Common myeloid progenitor, CD34-positive (primary cell): ENCODE measurements around the gene ANKRD36C.
A peak's percentile ranks its signal among the peaks of the same experiment; 100 is the strongest.
"Not testable (repeated sequence)": the region's sequence is repeated elsewhere in the genome, so short reads cannot be mapped to it uniquely, and the experiment has no call there.

Source experiments
- CTCF ChIA-PET: fragments of 350-600 bp; sonication (Branson Sonifier 250); formaldehyde crosslinking; loops from one replicate; lab custom pipeline; 2021; ENCODE audit warnings: antibody characterized with exemption; lab: Charles Lee
- POLR2A ChIA-PET: fragments of 350-600 bp; sonication (Branson Sonifier 250); formaldehyde crosslinking; loops from one replicate; lab custom pipeline; 2021; ENCODE audit warnings: antibody characterized with exemption; lab: Charles Lee
- DNase-seq, 3 donors: peaks; one replicate each; pipeline versions ENCODE4 v3.0.0 to v3.0.0-alpha.2; 2013
- H3K27ac ChIP-seq, 2 experiments: 1 replicate in 1 of 2; 2 replicates in 1 of 2; pipeline ENCODE4 v1.7.0; 2013; ENCODE audit warnings: inconsistent platforms in 2 of 2, low read length in 2 of 2, mild to moderate bottlenecking in 2 of 2, low read depth in 1 of 2, moderate library complexity in 1 of 2; ENCODE audit not compliant: severe bottlenecking in 2 of 2, insufficient read depth in 1 of 2, poor library complexity in 1 of 2
- H3K27me3 ChIP-seq, 5 experiments: replicated peaks in 2 of 5; 1 replicate in 3 of 5; 2 replicates in 2 of 5; pipeline versions ENCODE4 v1.6.1 to v1.7.0; 2013; ENCODE audit warnings: low read length in 4 of 5, mild to moderate bottlenecking in 2 of 5, moderate library complexity in 2 of 5, inconsistent platforms in 1 of 5; ENCODE audit not compliant: insufficient read depth in 5 of 5, control insufficient read depth in 4 of 5
- H3K36me3 ChIP-seq, 4 experiments: 1 replicate in 2 of 4; 2 replicates in 2 of 4; pipeline versions ENCODE4 v1.6.1 to v1.7.0; 2013; ENCODE audit warnings: low read length in 3 of 4, control low read depth in 1 of 4, mild to moderate bottlenecking in 1 of 4; ENCODE audit not compliant: control insufficient read depth in 4 of 4, insufficient read depth in 4 of 4
- H3K4me1 ChIP-seq, 4 experiments: 1 replicate in 3 of 4; 2 replicates in 1 of 4; pipeline versions ENCODE4 v1.6.1 to v1.7.1; 2013; ENCODE audit warnings: low read length in 3 of 4, mild to moderate bottlenecking in 3 of 4, control low read depth in 1 of 4, inconsistent platforms in 1 of 4, moderate library complexity in 1 of 4; ENCODE audit not compliant: control insufficient read depth in 4 of 4, insufficient read depth in 4 of 4; ENCODE audit errors: control extremely low read depth in 1 of 4
- H3K4me3 ChIP-seq, 7 experiments: 1 replicate in 4 of 7; 2 replicates in 3 of 7; pipeline versions ENCODE4 v1.5.1 to v1.7.0; 2013; ENCODE audit warnings: mild to moderate bottlenecking in 7 of 7, low read length in 6 of 7, moderate library complexity in 6 of 7, inconsistent platforms in 2 of 7, low read depth in 2 of 7, control low read depth in 1 of 7; ENCODE audit not compliant: insufficient read depth in 4 of 7, control insufficient read depth in 1 of 7; ENCODE audit errors: extremely low read depth in 1 of 7
- H3K9me3 ChIP-seq, 5 experiments: 1 replicate in 4 of 5; 2 replicates in 1 of 5; pipeline versions ENCODE4 v1.6.1 to v1.7.1; 2013; ENCODE audit warnings: low read length in 4 of 5, mild to moderate bottlenecking in 2 of 5, inconsistent platforms in 1 of 5, low read depth in 1 of 5, moderate library complexity in 1 of 5; ENCODE audit not compliant: control insufficient read depth in 4 of 5, insufficient read depth in 2 of 5; ENCODE audit errors: control extremely low read depth in 1 of 5
- WGBS: methylation state at CpG from one replicate; pipeline ENCODE4 v1.1.5; 2013; ENCODE audit not compliant: insufficient coverage; 5-methylcytosine and 5-hydroxymethylcytosine counted together

ANKRD36C gene

DNA sequence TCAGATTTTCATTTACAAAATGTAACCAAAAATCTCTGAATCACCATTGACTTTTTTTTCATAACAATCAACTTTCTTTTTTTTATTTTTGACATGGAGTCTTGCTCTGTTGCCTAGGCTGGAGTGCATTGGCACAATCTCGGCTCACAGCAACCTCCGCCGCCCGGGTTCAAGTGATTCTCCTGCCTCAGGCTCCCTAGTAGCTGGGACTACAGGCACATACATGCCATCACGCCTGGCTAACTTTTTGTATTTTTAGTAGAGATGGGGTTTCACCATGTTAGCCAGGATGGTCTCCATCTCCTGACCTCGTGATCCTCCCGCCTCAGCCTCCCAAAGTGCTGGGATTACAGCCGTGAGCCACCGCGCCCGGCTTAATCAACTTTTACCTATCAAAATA, 51.7 kb downstream of the ANKRD36C start:
- CTCF ChIA-PET, H3K4me3 ChIP-seq, H3K4me1 ChIP-seq, H3K27me3 ChIP-seq, DNase-seq, H3K9me3 ChIP-seq, H3K27ac ChIP-seq, H3K36me3 ChIP-seq, POLR2A ChIA-PET: not testable (repeated sequence)
- WGBS, result 96% methylated on average over 4 of the region's 11 CpGs

DNA sequence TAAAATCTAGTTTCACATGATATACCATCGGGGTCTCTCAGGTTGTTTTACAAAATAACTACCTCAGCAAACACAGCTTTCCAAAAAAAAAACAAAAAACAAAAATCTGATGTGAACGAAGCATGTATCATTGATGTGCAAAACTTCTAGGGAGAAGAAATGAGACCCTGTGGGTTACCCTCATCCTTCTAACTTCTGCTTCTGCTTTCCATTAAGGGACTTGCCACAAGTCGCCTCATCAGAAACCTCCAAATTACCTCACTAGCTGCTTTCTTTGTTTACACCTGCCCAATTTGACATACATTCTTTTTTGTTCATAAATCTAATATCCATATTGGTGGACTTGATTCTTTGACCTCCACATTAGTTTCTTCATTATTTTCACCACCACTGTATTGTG, 60.9 kb downstream of the ANKRD36C start:
- WGBS, result 86% methylated on average over 1 of the region's 3 CpGs
- CTCF ChIA-PET, H3K4me3 ChIP-seq, H3K27ac ChIP-seq, POLR2A ChIA-PET, H3K4me1 ChIP-seq, H3K36me3 ChIP-seq, H3K27me3 ChIP-seq, H3K9me3 ChIP-seq: not testable (repeated sequence)
- peak in 2 of 3 donors; percentile 8 to 47 for DNase-seq

DNA sequence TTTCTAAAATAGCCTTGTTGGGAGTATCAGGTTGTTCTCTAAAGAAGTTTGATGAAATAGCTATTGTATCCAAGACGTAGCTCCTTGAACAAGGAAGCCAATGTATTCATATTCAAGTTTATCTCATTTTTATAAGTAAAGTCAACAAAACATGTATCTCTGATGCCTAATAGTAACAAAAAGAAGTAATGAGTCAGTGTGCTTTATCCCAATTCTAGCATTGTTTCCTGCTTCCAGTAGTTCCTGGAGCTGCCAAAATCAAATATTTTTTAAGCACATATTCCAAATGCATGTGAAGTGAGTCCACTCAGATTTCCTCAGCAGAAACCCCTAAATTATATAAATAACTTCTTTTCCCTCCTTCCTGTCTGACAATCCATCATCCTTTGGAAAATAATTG, 74.6 kb downstream of the ANKRD36C start:
- CTCF ChIA-PET, H3K4me3 ChIP-seq, DNase-seq, H3K27ac ChIP-seq, H3K4me1 ChIP-seq, H3K27me3 ChIP-seq, H3K9me3 ChIP-seq, POLR2A ChIA-PET: not testable (repeated sequence)
- no CpG with 5 or more reads among the region's 1 CpG for WGBS
- H3K36me3 ChIP-seq, result peaks cover 2 to 30% (median 4%) of the 10 kb centered on the region in 4 experiments

DNA sequence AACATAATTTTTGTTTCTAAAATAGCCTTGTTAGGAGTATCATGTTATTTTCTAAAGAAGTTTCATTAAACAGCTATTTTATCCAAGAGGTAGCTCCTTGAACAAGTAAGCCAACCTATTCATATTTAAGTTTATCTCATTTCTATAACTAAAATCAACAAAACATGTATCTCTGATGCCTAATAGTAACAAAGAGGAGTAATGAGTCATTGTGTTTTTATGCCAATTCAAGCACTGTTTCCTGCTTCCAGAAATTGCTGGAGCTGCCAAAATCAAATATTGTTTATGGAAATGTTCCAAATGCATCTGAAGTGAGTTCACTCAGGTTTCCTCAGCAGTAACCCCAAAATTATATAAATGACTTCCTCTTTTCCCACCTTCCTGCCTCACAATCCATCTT, 76.5 kb downstream of the ANKRD36C start:
- H3K4me1 ChIP-seq, DNase-seq, CTCF ChIA-PET, H3K4me3 ChIP-seq, H3K9me3 ChIP-seq, H3K27me3 ChIP-seq, POLR2A ChIA-PET, H3K27ac ChIP-seq: not testable (repeated sequence)
- H3K36me3 ChIP-seq, result peaks cover 2 to 26% (median 4%) of the 10 kb centered on the region in 4 experiments

DNA sequence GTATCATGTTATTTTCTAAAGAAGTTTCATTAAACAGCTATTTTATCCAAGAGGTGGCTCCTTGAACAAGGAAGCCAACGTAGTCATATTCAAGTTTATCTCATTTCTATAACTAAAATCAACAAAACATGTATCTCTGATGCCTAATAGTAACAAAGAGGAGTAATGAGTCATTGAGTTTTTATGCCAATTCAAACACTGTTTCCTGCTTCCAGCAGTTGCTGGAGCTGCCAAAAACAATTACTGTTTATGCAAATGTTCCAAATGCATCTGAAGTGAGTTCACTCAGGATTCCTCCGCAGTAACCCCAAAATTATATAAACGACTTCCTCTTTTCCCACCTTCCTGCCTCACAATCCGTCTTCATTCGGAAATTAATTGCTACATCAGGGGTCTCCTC, 80.2 kb downstream of the ANKRD36C start:
- 91% methylated on average over 4 of the region's 5 CpGs for WGBS
- H3K4me3 ChIP-seq, CTCF ChIA-PET, H3K9me3 ChIP-seq, DNase-seq, H3K27ac ChIP-seq, POLR2A ChIA-PET, H3K27me3 ChIP-seq, H3K4me1 ChIP-seq: not testable (repeated sequence)
- peaks cover 2 to 14% (median 4%) of the 10 kb centered on the region in 4 experiments for H3K36me3 ChIP-seq

DNA sequence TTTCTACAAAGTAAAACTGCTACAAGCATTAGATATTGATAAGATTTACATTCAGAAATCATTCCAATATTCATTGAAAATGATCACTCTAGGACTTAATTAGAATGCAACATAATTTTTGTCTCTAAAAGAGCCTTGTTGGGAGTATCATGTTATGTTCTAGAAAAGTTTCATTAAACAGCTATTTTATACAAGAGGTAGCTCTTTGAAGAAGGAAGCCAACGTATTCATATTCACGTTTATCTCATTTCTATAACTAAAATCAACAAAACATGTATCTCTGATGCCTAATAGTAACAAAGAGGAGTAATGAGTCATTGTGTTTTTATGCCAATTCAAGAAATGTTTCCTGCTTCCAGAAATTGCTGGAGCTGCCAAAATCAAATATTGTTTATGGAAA, 97.2 kb downstream of the ANKRD36C start:
- CTCF ChIA-PET, POLR2A ChIA-PET, H3K9me3 ChIP-seq, H3K4me3 ChIP-seq, H3K27ac ChIP-seq, H3K4me1 ChIP-seq, H3K27me3 ChIP-seq, DNase-seq: not testable (repeated sequence)
- H3K36me3 ChIP-seq, result peaks cover 0 to 13% (median 2%) of the 10 kb centered on the region in 4 experiments
- no CpG with 5 or more reads among the region's 2 CpGs for WGBS

DNA sequence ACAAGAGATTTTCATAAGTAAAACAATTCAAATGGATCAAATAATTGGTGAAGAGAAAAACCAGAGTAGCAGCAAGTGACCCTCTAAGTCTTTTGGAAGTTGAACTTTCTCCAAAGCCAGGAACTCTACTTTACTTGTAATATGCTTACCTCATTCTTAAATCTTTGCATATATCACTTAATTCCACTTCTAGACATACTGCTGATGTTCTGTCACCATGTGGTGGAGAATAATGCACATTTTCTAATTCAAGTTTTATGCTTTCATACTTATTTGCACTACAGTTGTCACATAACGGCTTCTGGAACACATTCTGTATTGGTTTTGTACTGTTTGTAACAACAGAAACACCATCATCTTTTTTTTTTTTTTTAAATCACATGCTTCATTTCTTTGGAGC, 123.7 kb downstream of the ANKRD36C start:
- POLR2A ChIA-PET, CTCF ChIA-PET: not testable (repeated sequence)
- WGBS, result no CpG with 5 or more reads among the region's 1 CpG

More for the DNA sequence above, 123.7 kb downstream of the ANKRD36C start:
- not testable (repeated sequence) for H3K27ac ChIP-seq, H3K27me3 ChIP-seq, H3K36me3 ChIP-seq, DNase-seq, H3K9me3 ChIP-seq, H3K4me1 ChIP-seq, H3K4me3 ChIP-seq
